Astrocyte (in vitro differentiated cells and primary cell): ENCODE data around the gene MAMLD1. TPM values are rescaled to one million over a fixed set of nuclear protein-coding genes. Genes with fewer than 3 reads are reported as not detected.

Experiments
- DNase-seq: peaks from one replicate; pipeline ENCODE4 v3.0.0-alpha.2; 2010; ENCODE audit warnings: low read depth
- FAIRE-seq: peaks from 2 replicates; lab custom pipeline; 2011; peaks lifted over from hg19 to GRCh38; lab: Jason Lieb, UNC
- H2AFZ ChIP-seq: 2 replicates; pipeline ENCODE4 v1.6.0; 2012; ENCODE audit warnings: low read depth, low read length, inconsistent platforms
- H3K27ac ChIP-seq: 2 replicates; pipeline ENCODE4 v1.5.1; 2011; ENCODE audit warnings: low read depth, low read length, inconsistent platforms
- H3K27me3 ChIP-seq: 2 replicates; pipeline ENCODE4 v1.6.0; 2011; ENCODE audit warnings: low read length, inconsistent platforms; ENCODE audit not compliant: insufficient read depth
- H3K36me3 ChIP-seq: 2 replicates; pipeline ENCODE4 v1.5.1; 2011; ENCODE audit warnings: low read length, inconsistent platforms; ENCODE audit not compliant: insufficient read depth
- H3K4me1 ChIP-seq: 2 replicates; pipeline ENCODE4 v1.5.1; 2011; ENCODE audit warnings: low read length, inconsistent platforms; ENCODE audit not compliant: insufficient read depth
- H3K4me2 ChIP-seq: 2 replicates; pipeline ENCODE4 v1.6.0; 2012; ENCODE audit warnings: low read length, inconsistent platforms
- H3K4me3 ChIP-seq: 2 replicates; pipeline ENCODE4 v1.5.1; 2011; ENCODE audit warnings: low read depth, mild to moderate bottlenecking, low read length, inconsistent platforms; ENCODE audit not compliant: insufficient read depth
- H3K79me2 ChIP-seq: 2 replicates; pipeline ENCODE4 v1.6.0; 2012; ENCODE audit warnings: mild to moderate bottlenecking, low read length, inconsistent platforms; ENCODE audit not compliant: insufficient read depth
- H3K9ac ChIP-seq: 2 replicates; pipeline ENCODE4 v1.6.0; 2012; ENCODE audit warnings: mild to moderate bottlenecking, low read length, inconsistent platforms
- H3K9me3 ChIP-seq: 2 replicates; pipeline ENCODE4 v1.5.1; 2012; ENCODE audit warnings: low read depth, mild to moderate bottlenecking, low read length, inconsistent platforms; ENCODE audit not compliant: insufficient read depth
- H4K20me1 ChIP-seq: 2 replicates; pipeline ENCODE4 v1.6.0; 2012; ENCODE audit warnings: low read length, inconsistent platforms; ENCODE audit not compliant: insufficient read depth
- H3K27ac Mint-ChIP-seq: one replicate; pipeline ENCODE4 v1.8.0; 2021; ENCODE audit warnings: mild to moderate bottlenecking, mixed read lengths; ENCODE audit not compliant: unreplicated experiment
- H3K27me3 Mint-ChIP-seq: one replicate; pipeline ENCODE4 v1.8.0; 2021; ENCODE audit warnings: low read depth, mixed read lengths; ENCODE audit not compliant: unreplicated experiment
- H3K36me3 Mint-ChIP-seq: one replicate; pipeline ENCODE4 v1.8.0; 2021; ENCODE audit warnings: low read depth, mixed read lengths; ENCODE audit not compliant: unreplicated experiment
- H3K4me1 Mint-ChIP-seq: one replicate; pipeline ENCODE4 v1.8.0; 2021; ENCODE audit warnings: low read depth, mixed read lengths; ENCODE audit not compliant: unreplicated experiment
- H3K4me3 Mint-ChIP-seq: one replicate; pipeline ENCODE4 v1.8.0; 2021; ENCODE audit warnings: mild to moderate bottlenecking, moderate library complexity, mixed read lengths; ENCODE audit not compliant: unreplicated experiment
- H3K9me3 Mint-ChIP-seq: one replicate; pipeline ENCODE4 v1.8.0; 2021; ENCODE audit warnings: mild to moderate bottlenecking, mixed read lengths; ENCODE audit not compliant: unreplicated experiment
- CTCF ChIP-seq: IDR thresholded peaks from 2 replicates; pipeline ENCODE4 v1.5.1; 2011; ENCODE audit warnings: low read depth, mild to moderate bottlenecking, inconsistent platforms, low read length, moderate library complexity; ENCODE audit not compliant: insufficient read depth
- EZH2 ChIP-seq: IDR thresholded peaks from 2 replicates; pipeline ENCODE4 v1.6.1; 2012; ENCODE audit warnings: mild to moderate bottlenecking, low read length, inconsistent platforms; ENCODE audit not compliant: insufficient read depth
- total RNA-seq: library from RNA; stranded (reverse); gene quantifications from 2 replicates; pipeline ENCODE4 v1.2.1, GENCODE V29; 2021

MAMLD1 gene
- total RNA-seq, 1 donor from 2014 or later: 6.6 TPM

DNA sequence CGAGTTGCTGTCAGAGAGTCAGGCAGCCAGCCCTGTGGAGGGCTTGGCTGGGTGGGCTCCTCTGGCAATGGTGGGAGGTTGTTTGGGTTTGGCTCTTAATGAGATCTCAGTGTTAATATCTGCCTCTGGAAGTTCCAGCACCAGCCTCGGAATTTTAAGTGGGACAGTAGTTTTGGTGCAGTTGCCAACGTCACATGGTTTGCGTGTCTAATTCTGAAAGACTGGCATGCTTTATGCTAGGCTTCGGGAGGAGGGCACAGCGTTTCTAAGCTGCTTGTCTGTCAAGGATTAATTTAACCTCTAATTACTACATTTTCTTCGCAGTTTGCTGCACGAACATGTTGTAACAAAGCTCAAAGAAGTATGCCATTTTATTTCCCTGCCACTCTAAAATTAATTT is 9.2 kb downstream of the MAMLD1 start:
- Mint-ChIP-seq H3K27me3 (no peaks in the 10 kb centered on the region), H3K27ac (no peak overlapping the region), H3K4me1 (no peaks in the 10 kb centered on the region), H3K9me3 (no peaks in the 10 kb centered on the region), H3K4me3 (no peak overlapping the region), H3K36me3 (no peaks in the 10 kb centered on the region)
- FAIRE-seq (no peak), DNase-seq (no peak)
- no peaks in the 10 kb centered on the region for H3K27me3 ChIP-seq
- no peaks in the 10 kb centered on the region for H3K4me1 ChIP-seq
- no peak overlapping the region for H3K27ac ChIP-seq
- no peaks in the 10 kb centered on the region for H3K36me3 ChIP-seq
- no peak overlapping the region for H3K4me2 ChIP-seq
- no peaks in the 10 kb centered on the region for H3K9me3 ChIP-seq
- no peak overlapping the region for H3K4me3 ChIP-seq
- no peak for TF ChIP-seq EZH2
- TF ChIP-seq CTCF: no peak
- H3K9ac ChIP-seq: no peak overlapping the region
- peaks cover 9% of the 10 kb centered on the region for H4K20me1 ChIP-seq
- H3K79me2 ChIP-seq: peaks cover 50% of the 10 kb centered on the region
- no peak overlapping the region for H2AFZ ChIP-seq

DNA sequence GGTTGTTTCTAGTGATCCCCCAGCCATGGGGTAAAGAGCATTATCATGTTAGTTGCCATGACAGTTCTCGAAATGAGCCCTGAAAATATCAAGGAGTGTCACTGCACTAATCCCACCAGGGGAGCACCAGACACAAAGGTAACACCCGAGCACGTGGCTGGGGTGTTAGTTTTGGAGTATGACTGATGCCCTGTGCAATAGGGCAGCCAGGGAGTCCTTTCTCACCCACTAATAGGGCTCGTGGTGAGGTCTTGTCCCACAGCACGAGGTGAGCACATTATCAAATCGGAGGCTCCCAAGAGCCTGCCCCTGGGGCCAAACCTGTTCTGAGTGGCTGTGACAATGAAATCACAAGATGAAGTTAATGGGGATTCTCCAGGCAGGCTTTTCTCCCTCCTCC is 9.6 kb downstream of the MAMLD1 start:
- H3K27ac ChIP-seq: no peak overlapping the region
- peaks cover 53% of the 10 kb centered on the region for H3K79me2 ChIP-seq
- Mint-ChIP-seq H3K27me3 (no peaks in the 10 kb centered on the region), H3K4me1 (no peaks in the 10 kb centered on the region), H3K9me3 (no peaks in the 10 kb centered on the region), H3K36me3 (no peaks in the 10 kb centered on the region), H3K27ac (no peak overlapping the region), H3K4me3 (no peak overlapping the region)
- H3K4me3 ChIP-seq: no peak overlapping the region
- peaks cover 9% of the 10 kb centered on the region for H4K20me1 ChIP-seq
- H3K9ac ChIP-seq: no peak overlapping the region
- H3K4me2 ChIP-seq: no peak overlapping the region
- no peaks in the 10 kb centered on the region for H3K27me3 ChIP-seq
- DNase-seq (no peak), FAIRE-seq (peak; percentile 76)
- no peaks in the 10 kb centered on the region for H3K9me3 ChIP-seq
- TF ChIP-seq EZH2 (no peak), CTCF (no peak)
- no peaks in the 10 kb centered on the region for H3K4me1 ChIP-seq
- no peaks in the 10 kb centered on the region for H3K36me3 ChIP-seq
- no peak overlapping the region for H2AFZ ChIP-seq

DNA sequence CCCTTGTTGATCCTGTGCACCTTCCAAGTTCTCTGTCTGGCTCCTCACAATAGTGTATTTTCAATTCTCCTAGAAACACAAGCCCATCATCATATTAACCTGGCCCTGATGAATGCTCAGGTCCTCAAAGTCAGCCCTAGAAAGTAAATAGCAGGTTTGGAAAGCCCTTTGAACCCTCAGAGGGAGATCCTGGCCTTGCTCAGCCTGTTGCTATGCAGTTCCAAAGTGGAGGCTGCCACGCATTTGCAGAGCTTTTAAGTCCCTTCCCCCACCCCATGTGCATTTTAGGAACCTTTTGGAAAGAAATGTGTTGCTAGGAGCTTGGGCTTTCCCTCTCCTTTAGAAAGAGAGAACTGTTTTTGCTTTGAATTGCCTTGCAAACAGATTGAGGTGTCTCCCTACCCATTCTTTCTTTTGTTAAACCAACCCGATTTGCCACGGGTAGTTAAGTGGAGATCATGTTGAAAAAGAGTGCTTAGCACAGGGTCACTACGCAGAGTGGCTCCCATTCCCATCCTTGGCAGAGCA is 12.2 kb downstream of the MAMLD1 start:
- Mint-ChIP-seq H3K27me3 (no peaks in the 10 kb centered on the region), H3K9me3 (no peaks in the 10 kb centered on the region), H3K4me3 (no peak overlapping the region), H3K27ac (no peak overlapping the region), H3K36me3 (no peaks in the 10 kb centered on the region), H3K4me1 (peaks cover 2% of the 10 kb centered on the region)
- no peak for DNase-seq
- H3K27ac ChIP-seq: no peak overlapping the region
- no peak for TF ChIP-seq CTCF
- H3K36me3 ChIP-seq: no peaks in the 10 kb centered on the region
- no peaks in the 10 kb centered on the region for H3K9me3 ChIP-seq
- H3K9ac ChIP-seq: no peak overlapping the region
- H4K20me1 ChIP-seq: peaks cover 9% of the 10 kb centered on the region
- FAIRE-seq: peak; percentile 91
- no peak overlapping the region for H3K4me3 ChIP-seq
- no peak overlapping the region for H2AFZ ChIP-seq
- H3K4me1 ChIP-seq: no peaks in the 10 kb centered on the region
- H3K79me2 ChIP-seq: peaks cover 63% of the 10 kb centered on the region
- H3K27me3 ChIP-seq: no peaks in the 10 kb centered on the region
- no peak overlapping the region for H3K4me2 ChIP-seq
